Right atrium auricular region (tissue), 2 donors: ENCODE results near the gene TGFA. TPM values are rescaled to one million over a fixed set of nuclear protein-coding genes. Genes with fewer than 3 reads are reported as not detected.
A peak's percentile ranks its signal among the peaks of the same experiment; 100 is the strongest.

Experiments
- DNase-seq: peaks from one replicate; pipeline ENCODE4 v3.0.0-alpha.2; 2019; ENCODE audit warnings: low spot score
- H3K27ac ChIP-seq, 2 donors: fragments of 200-600 bp; sonication (generic); 1 replicate in 1 of 2; 2 replicates in 1 of 2; pipeline ENCODE4 v1.5.1; 2016 to 2019
- H3K27me3 ChIP-seq, 2 donors: fragments of 200-600 bp; sonication (generic); one replicate each; pipeline versions ENCODE4 v1.5.1 to v1.6.0; 2017 to 2019
- H3K36me3 ChIP-seq: fragments of 200-600 bp; sonication (generic); one replicate; pipeline ENCODE4 v1.5.1; 2016
- H3K4me1 ChIP-seq, 2 donors: fragments of 200-600 bp; sonication (generic); one replicate each; pipeline versions ENCODE4 v1.5.1 to v1.6.0; 2017 to 2019
- H3K4me3 ChIP-seq, 2 donors: fragments of 200-600 bp; sonication (generic); 1 replicate in 1 of 2; 2 replicates in 1 of 2; pipeline ENCODE4 v1.5.1; 2017 to 2019; ENCODE audit warnings: mild to moderate bottlenecking in 1 of 2, moderate library complexity in 1 of 2
- H3K9me3 ChIP-seq, 2 donors: fragments of 200-600 bp; sonication (generic); one replicate each; pipeline ENCODE4 v1.5.1; 2019
- total RNA-seq, 2 donors: library from RNA; depleted of rRNA; stranded (reverse); fragments of >200 nt; gene quantifications; one replicate each; pipeline ENCODE4 v1.1.0, GENCODE V29; 2016
- TF ChIP-seq, protein P1 (sequence below), 2 donors: fragments of 200-600 bp; sonication (generic); IDR thresholded peaks; one replicate each; pipeline ENCODE4 v1.5.1; 2019; ENCODE audit warnings: antibody characterized with exemption in 2 of 2

Gene TGFA
- total RNA-seq, 2 donors from 2014 or later, result 0.24 to 1.7 TPM

DNA sequence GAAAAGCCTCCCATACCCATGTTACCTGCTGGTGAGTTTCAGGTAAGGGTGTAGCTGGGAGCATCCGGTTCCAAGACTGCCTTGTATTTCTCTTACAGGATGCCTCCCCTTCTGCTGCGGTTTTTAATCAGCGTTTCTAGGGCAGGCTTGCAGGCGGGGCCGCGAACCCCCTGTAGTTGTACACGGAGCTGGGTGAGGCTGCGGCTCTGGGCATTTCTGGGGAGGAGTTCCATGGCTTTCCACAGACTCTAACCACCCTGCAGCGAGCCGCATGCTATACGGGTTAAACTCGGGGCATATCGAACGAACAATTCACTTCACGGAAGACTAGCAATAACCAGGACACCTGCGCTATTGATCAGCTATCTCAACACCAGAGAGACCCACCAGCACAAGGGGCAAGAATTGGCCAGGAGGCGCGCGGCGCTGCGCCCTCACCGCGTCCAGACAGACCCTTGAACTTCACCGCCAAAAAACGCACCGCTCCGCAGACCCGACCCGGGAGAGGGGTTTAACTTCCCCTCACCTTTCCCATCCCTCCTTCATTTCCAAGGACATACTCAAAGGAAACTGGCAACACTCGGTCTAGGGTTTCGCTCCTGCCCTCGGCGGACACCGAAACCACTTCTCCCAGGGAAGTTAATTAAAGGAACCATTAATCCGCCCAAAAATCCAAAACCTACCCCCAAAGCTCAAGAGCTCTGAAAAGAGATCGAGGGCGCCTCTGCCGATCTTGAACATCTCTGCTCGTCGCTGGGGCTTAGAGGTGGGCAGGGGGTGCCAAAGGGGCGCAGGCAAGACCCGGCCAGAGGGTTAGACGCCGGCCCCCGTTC is 909 bp downstream of the TGFA start:
- Histone ChIP-seq H3K36me3 (no peaks in the 10 kb centered on the region), H3K4me1 (peaks cover 0 to 22% of the 10 kb centered on the region in 2 donors), H3K27me3 (peaks cover 0 to 6% of the 10 kb centered on the region in 2 donors), H3K27ac (no peak overlapping the region), H3K4me3 (peak overlapping the region; percentile 47 to 71), H3K9me3 (no peaks in the 10 kb centered on the region)
- TF ChIP-seq, protein P1, sequence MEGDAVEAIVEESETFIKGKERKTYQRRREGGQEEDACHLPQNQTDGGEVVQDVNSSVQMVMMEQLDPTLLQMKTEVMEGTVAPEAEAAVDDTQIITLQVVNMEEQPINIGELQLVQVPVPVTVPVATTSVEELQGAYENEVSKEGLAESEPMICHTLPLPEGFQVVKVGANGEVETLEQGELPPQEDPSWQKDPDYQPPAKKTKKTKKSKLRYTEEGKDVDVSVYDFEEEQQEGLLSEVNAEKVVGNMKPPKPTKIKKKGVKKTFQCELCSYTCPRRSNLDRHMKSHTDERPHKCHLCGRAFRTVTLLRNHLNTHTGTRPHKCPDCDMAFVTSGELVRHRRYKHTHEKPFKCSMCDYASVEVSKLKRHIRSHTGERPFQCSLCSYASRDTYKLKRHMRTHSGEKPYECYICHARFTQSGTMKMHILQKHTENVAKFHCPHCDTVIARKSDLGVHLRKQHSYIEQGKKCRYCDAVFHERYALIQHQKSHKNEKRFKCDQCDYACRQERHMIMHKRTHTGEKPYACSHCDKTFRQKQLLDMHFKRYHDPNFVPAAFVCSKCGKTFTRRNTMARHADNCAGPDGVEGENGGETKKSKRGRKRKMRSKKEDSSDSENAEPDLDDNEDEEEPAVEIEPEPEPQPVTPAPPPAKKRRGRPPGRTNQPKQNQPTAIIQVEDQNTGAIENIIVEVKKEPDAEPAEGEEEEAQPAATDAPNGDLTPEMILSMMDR (IDR thresholded peaks at IDR 0.05), result no peak
- DNase-seq, result no peak

DNA sequence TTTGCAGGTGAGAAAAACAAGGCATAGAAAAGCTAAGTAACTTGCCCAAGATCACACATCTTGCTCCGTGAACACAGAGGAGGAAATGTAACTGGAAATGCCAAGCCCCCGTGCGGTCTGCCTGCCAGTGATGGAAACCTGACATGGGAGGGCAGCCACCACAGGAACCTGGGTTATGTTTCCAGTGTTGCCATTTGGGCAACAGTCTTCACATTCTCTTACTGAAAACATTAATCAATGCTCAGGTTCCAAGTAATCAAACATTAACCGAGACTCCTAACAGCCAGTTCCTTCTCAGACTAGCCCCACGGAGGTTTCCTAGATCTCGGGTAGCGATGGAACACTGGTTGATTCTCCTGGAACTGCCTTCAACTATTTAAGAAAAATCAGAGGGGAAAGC is 2.5 kb downstream of the TGFA start:
- peaks cover 0 to 6% of the 10 kb centered on the region in 2 donors for H3K27me3 ChIP-seq

GRCh38 chr2:70549962-70550361 is 3.7 kb downstream of the TGFA start:
- Histone ChIP-seq H3K4me3 (no peak overlapping the region), H3K4me1 (peaks cover 0 to 22% of the 10 kb centered on the region in 2 donors), H3K27me3 (peaks cover 0 to 6% of the 10 kb centered on the region in 2 donors), H3K27ac (no peak overlapping the region), H3K36me3 (no peaks in the 10 kb centered on the region), H3K9me3 (no peaks in the 10 kb centered on the region)
- no peak for DNase-seq
- TF ChIP-seq, protein P1 (IDR thresholded peaks at IDR 0.05), result no peak

More for the DNA sequence above, 2.5 kb downstream of the TGFA start:
- Histone ChIP-seq H3K27ac (no peak overlapping the region), H3K4me3 (no peak overlapping the region), H3K36me3 (no peaks in the 10 kb centered on the region), H3K4me1 (peaks cover 0 to 22% of the 10 kb centered on the region in 2 donors), H3K9me3 (no peaks in the 10 kb centered on the region)
- TF ChIP-seq, protein P1 (IDR thresholded peaks at IDR 0.05), result no peak
- no peak for DNase-seq

DNA sequence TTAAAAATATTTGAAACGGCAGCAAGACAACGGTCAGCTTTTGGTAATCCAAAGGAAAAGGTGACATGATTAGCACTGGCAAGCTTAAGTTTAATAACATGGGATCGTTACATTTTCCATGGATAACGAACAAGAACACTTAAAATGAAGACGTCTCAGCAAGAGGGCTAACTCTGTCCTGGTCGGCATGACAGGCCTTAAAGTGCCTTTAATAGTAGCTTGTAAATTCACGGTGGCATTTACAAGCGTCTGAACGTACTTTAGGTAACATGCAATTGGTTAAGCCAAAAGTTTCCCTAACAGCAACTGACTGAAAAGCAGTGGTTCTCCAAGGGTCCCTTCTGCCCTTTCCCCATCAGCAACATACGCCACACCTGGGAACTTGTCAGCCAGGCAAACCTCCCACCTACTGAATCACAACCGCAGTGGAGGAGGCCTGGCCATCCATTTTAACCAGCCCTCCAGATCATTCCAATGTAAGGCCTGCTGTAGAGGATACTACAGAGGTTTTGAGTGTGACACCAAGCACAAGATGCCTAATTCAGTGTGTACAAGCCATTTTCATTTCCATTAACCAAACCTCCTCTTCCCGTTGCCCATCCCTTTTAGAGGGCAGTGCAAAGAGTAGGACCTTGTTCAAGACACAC is 4.4 kb downstream of the TGFA start:
- Histone ChIP-seq H3K4me1 (peaks cover 0 to 15% of the 10 kb centered on the region in 2 donors), H3K27ac (no peak overlapping the region), H3K9me3 (no peaks in the 10 kb centered on the region), H3K4me3 (no peak overlapping the region), H3K36me3 (no peaks in the 10 kb centered on the region), H3K27me3 (peaks cover 0 to 6% of the 10 kb centered on the region in 2 donors)
- TF ChIP-seq, protein P1 (IDR thresholded peaks at IDR 0.05), result no peak
- no peak for DNase-seq

DNA sequence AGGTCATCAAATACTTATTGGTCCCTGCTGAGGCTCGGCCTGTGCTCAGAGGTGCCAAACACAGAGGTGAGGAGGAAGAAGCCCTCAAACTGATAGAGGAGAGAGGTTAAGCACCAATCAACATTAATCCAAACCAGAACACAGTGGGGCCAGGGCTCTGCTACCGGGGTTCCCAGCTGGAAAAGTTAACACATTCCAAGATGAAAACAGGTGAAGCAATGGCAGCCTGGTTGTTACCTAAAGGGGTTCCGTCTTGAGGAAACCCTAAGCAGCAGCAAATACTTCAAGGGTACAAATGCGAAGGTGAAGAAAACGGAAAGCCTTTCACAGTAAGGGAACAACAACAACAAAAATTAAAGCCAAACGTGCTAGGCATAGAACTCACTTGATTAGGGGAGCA is 5.4 kb downstream of the TGFA start:
- H3K27me3 ChIP-seq, result peaks cover 0 to 6% of the 10 kb centered on the region in 2 donors
- no peak overlapping the region for H3K4me3 ChIP-seq
- H3K36me3 ChIP-seq, result no peaks in the 10 kb centered on the region
- no peak overlapping the region for H3K27ac ChIP-seq
- H3K4me1 ChIP-seq, result peaks cover 0 to 11% of the 10 kb centered on the region in 2 donors
- TF ChIP-seq, protein P1 (IDR thresholded peaks at IDR 0.05), result no peak
- DNase-seq, result no peak
- no peaks in the 10 kb centered on the region for H3K9me3 ChIP-seq
